Stomach (tissue), 9 donors: Measurements from ENCODE around the gene RPL7A. TPM values are rescaled to one million over a fixed set of nuclear protein-coding genes. Genes with fewer than 3 reads are reported as not detected.

Source experiments
- DNase-seq, 2 donors: peaks; one replicate each; pipeline versions ENCODE4 v3.0.0 to v3.0.0-alpha.2; 2013 to 2019
- H3K27ac ChIP-seq, 5 donors: fragments of 200-600 bp in 4 of 5; sonication (generic) in 4 of 5; one replicate each; pipeline ENCODE4 v1.5.1; 2013 to 2019; ENCODE audit warnings: mild to moderate bottlenecking in 1 of 5, moderate library complexity in 1 of 5
- H3K27me3 ChIP-seq, 3 donors: fragments of 200-600 bp; sonication (generic); one replicate each; pipeline ENCODE4 v1.5.1; 2017 to 2019; ENCODE audit warnings: mixed run types in 1 of 3
- H3K36me3 ChIP-seq, 4 donors: fragments of 200-600 bp; sonication (generic); 1 replicate in 3 of 4; 2 replicates in 1 of 4; pipeline ENCODE4 v1.5.1; 2016 to 2019
- H3K4me1 ChIP-seq, 4 donors: fragments of 200-600 bp; sonication (generic); one replicate each; pipeline ENCODE4 v1.5.1; 2016 to 2019
- H3K4me3 ChIP-seq, 4 donors: fragments of 200-600 bp; sonication (generic) in 3 of 4; one replicate each; pipeline ENCODE4 v1.5.1; 2016 to 2019; ENCODE audit warnings: mild to moderate bottlenecking in 1 of 4
- H3K9me3 ChIP-seq, 4 donors: fragments of 200-600 bp; sonication (generic); one replicate each; pipeline ENCODE4 v1.5.1; 2016 to 2019
- CTCF ChIP-seq, 7 experiments: fragments of 450-650 bp in 4 of 7; fragments of 200-600 bp in 3 of 7; sonication (generic) in 3 of 7; IDR thresholded peaks; one replicate each; pipeline ENCODE4 v1.5.1; 2016 to 2019; ENCODE audit warnings: antibody characterized with exemption in 7 of 7, control low read depth in 2 of 7, mild to moderate bottlenecking in 1 of 7
- EP300 ChIP-seq: sonication (generic); formaldehyde crosslinking; IDR thresholded peaks from one replicate; pipeline ENCODE4 v1.6.1; 2017; ENCODE audit warnings: antibody characterized with exemption
- POLR2A ChIP-seq, 4 donors: fragments of 450-650 bp; IDR thresholded peaks; one replicate each; pipeline ENCODE4 v1.6.1; 2016; ENCODE audit warnings: antibody characterized with exemption in 4 of 4, control low read depth in 2 of 4, mild to moderate bottlenecking in 1 of 4, moderate library complexity in 1 of 4
- POLR2AphosphoS5 ChIP-seq, 3 donors: sonication (generic); formaldehyde crosslinking; IDR thresholded peaks; one replicate each; pipeline ENCODE4 v1.6.1; 2016; ENCODE audit warnings: antibody characterized with exemption in 3 of 3
- WGBS, 5 donors: extraction: QIAGEN DNeasy Blood & Tissue Kit in 3 of 5; methylation state at CpG; one replicate each; pipeline versions ENCODE4 v1.1.5 to v1.1.7; 2013 to 2018; 5-methylcytosine and 5-hydroxymethylcytosine counted together
- intact Hi-C: fragments of 100-400 bp; cut with DNase I; formaldehyde crosslinking; loops from one replicate; pipeline ENCODE4 v1.15.1; 2023; ENCODE audit warnings: low total_unique reads
- polyA plus RNA-seq, 3 donors: library from polyadenylated mRNA; stranded (reverse); fragments of 200-250 nt; gene quantifications; one replicate each; pipeline ENCODE4 v1.2.3, GENCODE V29; 2013
- total RNA-seq, 5 donors: library from RNA; depleted of rRNA; stranded (reverse); fragments of >200 nt; gene quantifications; one replicate each; pipeline versions ENCODE4 v1.1.0 to v1.2.3, GENCODE V29; 2014 to 2016
- donor health status: healthy with polysubstance abuse.
- donor health status: Bipolar disorder and iron deficiency.
- donor health status: healthy.

The RPL7A gene
- total and polyA plus RNA-seq, 8 donors, result 809 to 4,243 (median 1,432) TPM

- peaks cover 31 to 54% (median 49%) of the 10 kb centered on the region in 4 donors for H3K4me1 ChIP-seq
- no peaks in the 10 kb centered on the region for H3K27me3 ChIP-seq
- TF ChIP-seq POLR2A (IDR thresholded peaks at IDR 0.05) (no peak), POLR2AphosphoS5 (IDR thresholded peaks at IDR 0.05) (no peak), CTCF (IDR thresholded peaks at IDR 0.05) (no peak), EP300 (no peak)
- intact Hi-C loops, result no loop called here
- H3K36me3 ChIP-seq, result peaks cover 42 to 59% (median 56%) of the 10 kb centered on the region in 4 donors
- H3K9me3 ChIP-seq, result no peaks in the 10 kb centered on the region
- DNase-seq, result no peak
- 92 to 99% (median 95%) methylated on average over 3 of the region's 3 CpGs for WGBS, 5 donors
- no peak overlapping the region for H3K27ac ChIP-seq
- no peak overlapping the region for H3K4me3 ChIP-seq
Measured at GRCh38 chr9:133351526-133351907, 3.5 kb downstream of the RPL7A start.

- no peaks in the 10 kb centered on the region for H3K9me3 ChIP-seq
- H3K27ac ChIP-seq, result no peak overlapping the region
- H3K36me3 ChIP-seq, result peaks cover 42 to 59% (median 56%) of the 10 kb centered on the region in 4 donors
- no peak for DNase-seq
- H3K27me3 ChIP-seq, result no peaks in the 10 kb centered on the region
- no peak for TF ChIP-seq POLR2A (IDR thresholded peaks at IDR 0.05)
- no peak for TF ChIP-seq POLR2AphosphoS5 (IDR thresholded peaks at IDR 0.05)
- no peak for TF ChIP-seq EP300
- peak in 4 of 7 experiments; percentile 9 to 25 (median 12) for TF ChIP-seq CTCF (IDR thresholded peaks at IDR 0.05)
- H3K4me3 ChIP-seq, result no peak overlapping the region
- intact Hi-C loops, result no loop called here
- WGBS, 5 donors, result 67 to 86% (median 77%) methylated on average over 14 of the region's 14 CpGs
- peaks cover 28 to 53% (median 49%) of the 10 kb centered on the region in 4 donors for H3K4me1 ChIP-seq
Measured at GRCh38 chr9:133351908-133352634, 4.1 kb downstream of the RPL7A start.

GRCh38 chr9:133352635-133353340 lies 4.8 kb downstream of the RPL7A start:
- intact Hi-C loops, result no loop called here
- no peak for TF ChIP-seq POLR2AphosphoS5 (IDR thresholded peaks at IDR 0.05)
- TF ChIP-seq EP300, result no peak
- no peak for TF ChIP-seq CTCF (IDR thresholded peaks at IDR 0.05)
- TF ChIP-seq POLR2A (IDR thresholded peaks at IDR 0.05), result no peak
- WGBS, 5 donors, result 49 to 69% (median 66%) methylated on average over 8 of the region's 8 CpGs
- Histone ChIP-seq H3K9me3 (no peaks in the 10 kb centered on the region), H3K36me3 (peaks cover 42 to 59% (median 56%) of the 10 kb centered on the region in 4 donors), H3K27ac (no peak overlapping the region), H3K27me3 (no peaks in the 10 kb centered on the region), H3K4me1 (peaks cover 33 to 57% (median 52%) of the 10 kb centered on the region in 4 donors), H3K4me3 (no peak overlapping the region)
- DNase-seq, result no peak

GRCh38 chr9:133353548-133353947 lies 5.5 kb downstream of the RPL7A start:
- Histone ChIP-seq H3K4me1 (peaks cover 34 to 64% (median 56%) of the 10 kb centered on the region in 4 donors), H3K4me3 (no peak overlapping the region), H3K9me3 (no peaks in the 10 kb centered on the region), H3K36me3 (peaks cover 42 to 59% (median 57%) of the 10 kb centered on the region in 4 donors), H3K27me3 (no peaks in the 10 kb centered on the region), H3K27ac (no peak overlapping the region)
- WGBS, 5 donors, result 71 to 87% (median 79%) methylated on average over 1 to 5 of the region's 5 CpGs
- TF ChIP-seq POLR2AphosphoS5 (IDR thresholded peaks at IDR 0.05), result no peak
- no peak for TF ChIP-seq CTCF (IDR thresholded peaks at IDR 0.05)
- TF ChIP-seq POLR2A (IDR thresholded peaks at IDR 0.05), result no peak
- no peak for TF ChIP-seq EP300
- no peak for DNase-seq
- intact Hi-C loops, result no loop called here
